ENCODE data around the gene SPDYE2B.
"Not testable (repeated sequence)": the region's sequence is repeated elsewhere in the genome, so short reads cannot be mapped to it uniquely, and the experiment has no call there.

DNA sequence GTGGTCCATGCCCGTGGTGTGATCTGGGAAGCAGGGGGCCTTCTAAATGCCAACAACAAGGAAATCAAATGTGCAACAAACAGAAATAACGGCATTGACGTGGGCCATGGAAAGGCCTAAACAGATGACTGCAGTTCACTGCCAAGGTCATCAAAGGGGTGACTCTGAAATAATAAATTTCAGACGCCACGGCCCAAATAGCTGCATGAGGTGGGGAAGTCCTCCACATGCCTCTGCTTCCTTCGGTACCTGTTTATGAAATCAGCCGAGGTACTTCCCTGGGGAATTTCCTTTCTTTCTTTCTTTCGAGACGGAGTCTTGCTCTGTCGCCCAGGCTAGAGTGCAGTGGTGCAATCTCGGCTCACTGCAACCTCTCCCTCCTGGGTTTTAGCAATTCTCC is 14.6 kb downstream of the SPDYE2B start:
- TF ChIP-seq FOXM1 (IDR thresholded peaks at IDR 0.05; ENCODE audit: low read depth); RAD21 (IDR thresholded peaks at IDR 0.05; ENCODE audit: low read length): not testable (repeated sequence)
